Endothelial cell of umbilical vein (primary cell): ENCODE data around the gene IL12A.

Experiments
- EZH2 ChIP-seq: IDR thresholded peaks from 2 replicates; pipeline ENCODE4 v1.6.1; 2012; ENCODE audit warnings: borderline replicate concordance, low read depth, mild to moderate bottlenecking, moderate library complexity, low read length, inconsistent platforms; ENCODE audit not compliant: severe bottlenecking
- FOS ChIP-seq: IDR thresholded peaks from 2 replicates; pipeline ENCODE4 v1.6.1; 2011; ENCODE audit warnings: mild to moderate bottlenecking, low read length, moderate library complexity, borderline replicate concordance; ENCODE audit not compliant: insufficient read depth
- JUN ChIP-seq: IDR thresholded peaks from 2 replicates; pipeline ENCODE4 v1.6.1; 2011; ENCODE audit warnings: borderline replicate concordance, low read depth; ENCODE audit not compliant: insufficient read length, insufficient read depth
- MYC ChIP-seq: IDR thresholded peaks from one replicate; pipeline ENCODE4 v1.6.1; 2011; ENCODE audit warnings: mild to moderate bottlenecking, low read depth, low read length
- POLR2A ChIP-seq: IDR thresholded peaks from 2 replicates; pipeline ENCODE4 v1.6.1; 2012; ENCODE audit warnings: low read depth, mild to moderate bottlenecking, control low read depth, low read length
- POLR2AphosphoS5 ChIP-seq: IDR thresholded peaks from 2 replicates; pipeline ENCODE4 v1.6.1; 2012; ENCODE audit warnings: low read depth, mild to moderate bottlenecking, control low read depth, low read length, moderate library complexity; ENCODE audit not compliant: insufficient read depth
- TF ChIP-seq, protein P1 (sequence below), 2 donors: IDR thresholded peaks; 1 replicate in 1 of 2; 2 replicates in 1 of 2; pipeline ENCODE4 v1.5.1; 2011; ENCODE audit warnings: low read length in 2 of 2, mild to moderate bottlenecking in 2 of 2, moderate library complexity in 2 of 2, control low read depth in 1 of 2, inconsistent platforms in 1 of 2, low read depth in 1 of 2; ENCODE audit not compliant: insufficient read depth in 1 of 2; ENCODE audit errors: extremely low read depth in 1 of 2
- TF ChIP-seq, protein P2 (sequence below): IDR thresholded peaks from 2 replicates; pipeline ENCODE4 v1.6.1; 2011; ENCODE audit not compliant: insufficient read depth, insufficient read length

DNA sequence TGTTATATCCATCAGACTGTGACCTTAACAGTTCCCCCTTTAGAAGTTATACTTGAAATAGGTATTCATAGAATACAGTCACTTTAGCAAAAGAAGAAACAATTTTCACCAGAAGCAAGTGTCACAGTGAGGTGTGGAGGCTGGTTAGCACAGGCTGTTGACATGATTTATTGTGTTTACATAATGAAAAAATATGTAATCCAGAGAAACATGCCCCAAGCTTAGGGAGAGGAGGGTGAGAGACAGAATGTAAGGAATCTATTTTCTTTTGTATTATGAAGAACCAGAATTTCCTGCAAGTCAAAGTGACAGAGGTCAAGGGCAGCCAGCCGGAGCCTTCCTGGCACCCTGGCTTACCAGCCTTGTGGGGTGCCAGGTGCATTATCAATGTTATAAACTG lies 4.0 kb downstream of the IL12A start:
- TF ChIP-seq, protein P1, sequence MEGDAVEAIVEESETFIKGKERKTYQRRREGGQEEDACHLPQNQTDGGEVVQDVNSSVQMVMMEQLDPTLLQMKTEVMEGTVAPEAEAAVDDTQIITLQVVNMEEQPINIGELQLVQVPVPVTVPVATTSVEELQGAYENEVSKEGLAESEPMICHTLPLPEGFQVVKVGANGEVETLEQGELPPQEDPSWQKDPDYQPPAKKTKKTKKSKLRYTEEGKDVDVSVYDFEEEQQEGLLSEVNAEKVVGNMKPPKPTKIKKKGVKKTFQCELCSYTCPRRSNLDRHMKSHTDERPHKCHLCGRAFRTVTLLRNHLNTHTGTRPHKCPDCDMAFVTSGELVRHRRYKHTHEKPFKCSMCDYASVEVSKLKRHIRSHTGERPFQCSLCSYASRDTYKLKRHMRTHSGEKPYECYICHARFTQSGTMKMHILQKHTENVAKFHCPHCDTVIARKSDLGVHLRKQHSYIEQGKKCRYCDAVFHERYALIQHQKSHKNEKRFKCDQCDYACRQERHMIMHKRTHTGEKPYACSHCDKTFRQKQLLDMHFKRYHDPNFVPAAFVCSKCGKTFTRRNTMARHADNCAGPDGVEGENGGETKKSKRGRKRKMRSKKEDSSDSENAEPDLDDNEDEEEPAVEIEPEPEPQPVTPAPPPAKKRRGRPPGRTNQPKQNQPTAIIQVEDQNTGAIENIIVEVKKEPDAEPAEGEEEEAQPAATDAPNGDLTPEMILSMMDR (IDR thresholded peaks at IDR 0.05; ENCODE audit: extremely low read depth in 1 of 2, insufficient read depth in 1 of 2, low read depth in 1 of 2, low read length in 2 of 2): no peak
- TF ChIP-seq POLR2A (no peak), FOS (no peak), EZH2 (no peak), JUN (no peak), POLR2AphosphoS5 (no peak), MYC (no peak)
- TF ChIP-seq, protein P2, sequence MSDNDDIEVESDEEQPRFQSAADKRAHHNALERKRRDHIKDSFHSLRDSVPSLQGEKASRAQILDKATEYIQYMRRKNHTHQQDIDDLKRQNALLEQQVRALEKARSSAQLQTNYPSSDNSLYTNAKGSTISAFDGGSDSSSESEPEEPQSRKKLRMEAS: no peak
